K562 (cell line): ENCODE results near the gene COQ2. TPM values are rescaled to one million over a fixed set of nuclear protein-coding genes. Genes with fewer than 3 reads are reported as not detected.
A peak's percentile ranks its signal among the peaks of the same experiment; 100 is the strongest.

Experiments
- ARHGAP35 ChIP-seq: fragments of 450-650 bp; IDR thresholded peaks from 2 replicates; pipeline ENCODE4 v1.6.1; 2018; ENCODE audit not compliant: partially characterized antibody
- ATF4 ChIP-seq: fragments of 450-650 bp; formaldehyde crosslinking; IDR thresholded peaks from 2 replicates; pipeline ENCODE4 v1.4.0; 2022; ENCODE audit warnings: mild to moderate bottlenecking, moderate library complexity
- DACH1 ChIP-seq: fragments of 450-650 bp; IDR thresholded peaks from 2 replicates; pipeline ENCODE4 v1.6.1; 2018; ENCODE audit not compliant: partially characterized antibody
- ELK3 ChIP-seq: fragments of 450-650 bp; formaldehyde crosslinking; IDR thresholded peaks from 2 replicates; pipeline ENCODE4 v1.4.0; 2020; ENCODE audit warnings: mild to moderate bottlenecking
- HEY1 ChIP-seq: fragments of 250-450 bp; sonication (Bioruptor Pico); IDR thresholded peaks from 2 replicates; pipeline ENCODE4 v1.5.0; 2020; ENCODE audit warnings: mild to moderate bottlenecking, moderate library complexity, borderline replicate concordance
- HIVEP1 ChIP-seq: fragments of 250-450 bp; sonication (Bioruptor Pico); IDR thresholded peaks from 2 replicates; pipeline ENCODE4 v1.4.0; 2020; ENCODE audit warnings: mild to moderate bottlenecking
- HMBOX1 ChIP-seq: sonication (generic); IDR thresholded peaks from 2 replicates; pipeline ENCODE4 v1.6.1; 2016
- HNRNPLL ChIP-seq: fragments of 200-400 bp; formaldehyde crosslinking; IDR thresholded peaks from 2 replicates; pipeline ENCODE4 v1.6.1; 2017; ENCODE audit warnings: low read length, low read depth, mild to moderate bottlenecking; ENCODE audit not compliant: poor library complexity, severe bottlenecking
- HSF4 ChIP-seq: fragments of 250-450 bp; sonication (Bioruptor Pico); IDR thresholded peaks from 2 replicates; pipeline ENCODE4 v2.1.2; 2022; ENCODE audit warnings: mild to moderate bottlenecking, moderate library complexity, borderline replicate concordance
- IRF1 ChIP-seq: sonication (generic); formaldehyde crosslinking; IDR thresholded peaks from 2 replicates; pipeline ENCODE4 v1.8.0; 2022; ENCODE audit warnings: missing genetic modification reagents, mild to moderate bottlenecking, borderline replicate concordance
- KAT8 ChIP-seq: fragments of 450-650 bp; IDR thresholded peaks from 2 replicates; pipeline ENCODE4 v1.6.1; 2016; ENCODE audit warnings: low read depth, mild to moderate bottlenecking
- KDM2B ChIP-seq: fragments of 250-450 bp; sonication (Bioruptor Pico); IDR thresholded peaks from 2 replicates; pipeline ENCODE4 v1.8.0; 2021; ENCODE audit warnings: mild to moderate bottlenecking, moderate library complexity
- NR2F6 ChIP-seq: fragments of 450-650 bp; formaldehyde crosslinking; IDR thresholded peaks from 2 replicates; pipeline ENCODE4 v1.4.0; 2020; ENCODE audit warnings: mild to moderate bottlenecking
- PTBP1 ChIP-seq: fragments of 200-400 bp; formaldehyde crosslinking; IDR thresholded peaks from 2 replicates; pipeline ENCODE4 v1.6.1; 2017; ENCODE audit warnings: low read depth, low read length
- SLC30A9 ChIP-seq: fragments of 250-450 bp; sonication (Bioruptor Pico); IDR thresholded peaks from 2 replicates; pipeline ENCODE4 v1.8.0; 2022; ENCODE audit warnings: mild to moderate bottlenecking, moderate library complexity
- SNIP1 ChIP-seq: fragments of 450-650 bp; IDR thresholded peaks from 2 replicates; pipeline ENCODE4 v1.7.1; 2017; ENCODE audit warnings: low read depth, mild to moderate bottlenecking
- SUPT5H ChIP-seq: fragments of 450-650 bp; IDR thresholded peaks from 2 replicates; pipeline ENCODE4 v1.6.1; 2016
- TRIM28 ChIP-seq: fragments of 450-650 bp; IDR thresholded peaks from 2 replicates; pipeline ENCODE4 v1.6.1; 2017
- TSHZ1 ChIP-seq: fragments of 250-450 bp; sonication (Bioruptor Pico); IDR thresholded peaks from 2 replicates; pipeline ENCODE4 v1.4.0; 2020; ENCODE audit warnings: mild to moderate bottlenecking, moderate library complexity
- U2AF2 ChIP-seq: fragments of 200-400 bp; formaldehyde crosslinking; optimal IDR thresholded peaks from 2 replicates; pipeline ENCODE3; 2017; ENCODE audit warnings: low read depth, mild to moderate bottlenecking, low read length
- ZNF282 ChIP-seq: sonication (generic); formaldehyde crosslinking; IDR thresholded peaks from 2 replicates; pipeline ENCODE4 v1.8.1; 2023; ENCODE audit warnings: missing genetic modification reagents
- ZNF311 ChIP-seq: fragments of 250-450 bp; sonication (Bioruptor Pico); IDR thresholded peaks from 2 replicates; pipeline ENCODE4 v1.4.0; 2020; ENCODE audit warnings: mild to moderate bottlenecking, moderate library complexity
- ZNF584 ChIP-seq: fragments of 200-800 bp; sonication (Bioruptor generic); IDR thresholded peaks from 2 replicates; pipeline ENCODE4 v1.6.1; 2016; ENCODE audit warnings: low read depth, mild to moderate bottlenecking, missing genetic modification characterization, missing compliant biosample characterization
- polyA plus RNA-seq, 8 experiments: library from polyadenylated mRNA; depleted of rRNA in 4 of 8; stranded (reverse) in 5 of 8; unstranded in 3 of 8; fragments of >200 nt; fragmentation: Nextera tagmentation in 2 of 8; fragmentation: Illumina TruSeq in 1 of 8; extraction: Ambion mirVana in 2 of 8; extraction: Trizol in 1 of 8; gene quantifications; 2 replicates each; pipeline versions ENCODE4 v1.2.1 to v1.2.3, GENCODE V29; 2011 to 2014; ENCODE audit warnings: inconsistent platforms in 1 of 8, missing spikeins in 1 of 8
- total RNA-seq, 7 experiments: library from RNA; depleted of rRNA in 6 of 7; stranded (reverse); fragments of >200 nt in 6 of 7; fragmentation: Illumina TruSeq in 2 of 7; extraction: Trizol in 2 of 7; gene quantifications; 2 replicates each; pipeline versions ENCODE4 v1.2.1 to v1.2.3, GENCODE V29; 2011 to 2021; ENCODE audit warnings: low replicate concordance in 1 of 7

COQ2 gene
- total and polyA plus RNA-seq, 9 of the 15 experiments (the other 6 are each of a cell fraction or from before 2014, with no cell fraction given): 1.9 to 13.5 (median 11.8) TPM

- no peak for TF ChIP-seq IRF1
- TF ChIP-seq TRIM28: no peak
- no peak for TF ChIP-seq HSF4 (CRISPR knock-in tag)
- TF ChIP-seq ZNF282 (CRISPR knock-in tag): no peak
- TF ChIP-seq ARHGAP35: no peak
- no peak for TF ChIP-seq ELK3 (CRISPR knock-in tag)
- no peak for TF ChIP-seq ZNF584 (CRISPR knock-in tag)
- TF ChIP-seq NR2F6 (CRISPR knock-in tag): no peak
- no peak for TF ChIP-seq DACH1
- peak; percentile 72 for TF ChIP-seq HNRNPLL
- peak; percentile 78; the same call in 1 of the 2 replicates for TF ChIP-seq SNIP1
- TF ChIP-seq U2AF2: no peak
- TF ChIP-seq HMBOX1: no peak
- TF ChIP-seq TSHZ1 (CRISPR knock-in tag): no peak
- TF ChIP-seq HIVEP1: no peak
- no peak for TF ChIP-seq KAT8
- no peak for TF ChIP-seq SLC30A9 (CRISPR knock-in tag)
- no peak for TF ChIP-seq PTBP1
- peak; percentile 86 for TF ChIP-seq SUPT5H
- TF ChIP-seq HEY1 (CRISPR knock-in tag): no peak
- peak; percentile 43; the same call in 1 of the 2 replicates for TF ChIP-seq KDM2B (CRISPR knock-in tag)
- TF ChIP-seq ATF4 (CRISPR knock-in tag): no peak
- TF ChIP-seq ZNF311 (CRISPR knock-in tag): no peak
Observed at GRCh38 chr4:83284193-83285054, at the start of gene COQ2 (continued).
